Measurements from ENCODE around the gene AHCYL1.
A peak's percentile ranks its signal among the peaks of the same experiment; 100 is the strongest.
"Not testable (repeated sequence)": the region's sequence is repeated elsewhere in the genome, so short reads cannot be mapped to it uniquely, and the experiment has no call there.

AHCYL1 gene

GRCh38 chr1:109984456-109985246 is at the start of gene AHCYL1:
Gene AHCYL1 (plus strand): TSS chr1:109984765. CDS start chr1:109985053, 288 bp downstream.
- DNase-seq, result peak; percentile 99

DNA sequence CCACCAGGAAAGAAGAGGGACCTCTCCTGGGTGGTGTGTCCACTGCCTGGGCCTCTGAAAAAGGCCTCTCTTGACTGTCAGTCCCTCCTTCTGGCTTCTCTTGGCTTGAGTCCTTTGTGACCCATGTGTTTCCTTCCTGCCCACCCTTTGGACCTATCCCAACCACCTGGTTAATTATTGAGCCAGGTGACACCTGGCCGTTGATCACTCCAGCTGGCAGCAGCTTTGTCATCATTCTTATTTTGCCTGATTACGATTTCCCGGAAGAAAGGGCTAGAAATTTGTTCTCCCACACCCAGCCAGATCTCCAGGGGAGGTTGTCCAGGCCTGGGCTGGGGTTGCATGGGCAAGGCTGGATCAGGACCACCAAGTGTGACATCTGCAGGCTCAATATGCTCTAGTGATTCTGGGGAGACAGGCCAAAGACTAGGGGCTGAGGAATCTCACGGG is 49.1 kb upstream of the AHCYL1 start:
- peak; percentile 88 for DNase-seq

DNA sequence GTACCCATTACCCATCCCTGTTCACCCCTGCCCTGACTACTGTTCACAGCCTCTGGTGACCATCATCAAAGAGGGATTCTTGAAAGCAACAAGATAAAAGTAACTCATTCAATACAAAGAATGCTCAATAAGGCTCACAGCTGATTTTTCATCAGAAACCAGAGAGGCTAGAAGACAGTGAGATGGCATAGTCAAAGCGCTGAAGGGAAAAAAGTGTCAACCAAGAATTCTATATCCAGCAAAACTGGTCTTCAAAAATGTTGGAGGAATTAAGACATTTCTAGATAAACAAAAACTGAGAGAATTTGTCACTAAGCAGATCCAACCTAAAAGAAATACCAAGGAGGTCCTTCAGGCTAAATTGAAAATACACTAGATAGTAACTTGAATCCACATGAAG is 46.8 kb upstream of the AHCYL1 start:
- no peak for DNase-seq

DNA sequence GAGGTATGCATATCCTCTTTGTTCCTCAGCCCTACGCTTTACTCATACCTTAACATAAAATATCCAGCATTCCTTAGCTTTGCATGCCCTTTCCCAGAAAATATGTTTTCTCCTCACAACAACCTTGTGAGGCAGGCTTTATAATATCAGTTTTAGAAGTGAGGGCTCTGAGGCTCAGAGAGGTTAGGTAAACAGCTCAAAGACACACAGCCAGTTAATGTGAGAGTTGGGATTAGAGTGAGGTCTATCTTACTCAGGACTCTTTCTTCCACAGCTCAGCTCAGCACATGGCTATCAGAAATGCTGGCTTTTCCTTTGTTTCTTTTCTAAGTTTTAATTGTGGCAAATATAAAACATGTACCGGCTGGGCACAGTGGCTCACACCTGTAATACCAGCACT is 46.0 kb upstream of the AHCYL1 start:
- no peak for DNase-seq

- no peak for DNase-seq
Measured at GRCh38 chr1:109942434-109942833, 42.1 kb upstream of the AHCYL1 start.

- DNase-seq, result no peak
Measured at GRCh38 chr1:109944541-109944940, 40.0 kb upstream of the AHCYL1 start.

DNA sequence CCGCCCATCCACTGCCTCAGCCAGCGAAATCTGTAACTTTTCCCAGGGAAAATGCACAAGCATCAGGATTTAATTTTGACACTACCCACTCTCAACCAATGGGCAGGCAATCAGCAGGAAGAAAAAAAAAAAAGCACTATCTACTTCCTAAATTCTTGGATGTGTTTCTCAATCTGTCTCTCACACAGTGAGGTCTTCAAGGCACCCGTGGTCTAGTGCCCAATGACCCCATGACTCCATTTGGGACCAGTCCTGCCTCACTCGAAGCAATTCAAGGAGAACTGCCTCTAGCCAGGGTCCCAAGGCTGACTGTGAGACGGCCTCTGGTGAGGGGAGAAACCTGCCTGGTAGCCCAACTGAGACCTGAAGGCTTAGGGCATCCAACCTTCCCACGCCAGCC is 38.1 kb upstream of the AHCYL1 start:
- DNase-seq, result no peak

DNA sequence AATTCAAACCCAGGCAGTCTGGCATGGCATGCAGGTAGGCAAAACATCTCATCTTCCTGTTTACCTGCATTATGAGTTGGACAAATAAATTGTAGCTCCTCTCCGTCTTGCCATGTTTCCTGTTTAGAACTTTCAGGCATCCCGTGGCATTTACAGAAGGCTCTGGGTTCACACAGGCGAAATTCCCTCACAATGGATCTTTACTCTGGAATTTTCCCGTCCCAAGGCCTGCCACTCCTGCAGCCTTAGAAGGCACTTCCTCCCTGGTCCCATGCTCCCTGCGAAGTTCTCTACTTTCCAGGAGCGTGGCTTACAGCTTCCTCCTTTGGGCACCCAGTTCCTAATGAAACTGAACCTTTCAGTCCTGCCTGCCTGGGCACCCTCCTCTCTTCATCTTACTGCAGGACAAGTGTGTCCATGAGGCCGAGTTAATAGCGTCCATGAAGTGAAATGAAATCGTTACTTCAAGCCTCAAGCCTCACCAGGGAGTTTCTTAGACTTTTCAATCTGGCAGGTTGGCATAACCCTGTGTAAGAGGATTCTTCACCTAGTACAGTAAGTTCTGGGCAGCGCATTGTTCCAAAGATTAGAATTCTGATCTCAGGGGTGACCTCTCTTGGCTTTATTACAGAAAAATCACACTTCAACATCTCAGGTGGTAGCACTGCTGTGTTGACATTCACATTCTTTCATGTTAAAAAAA is 36.8 kb upstream of the AHCYL1 start:
- no peak for DNase-seq

DNA sequence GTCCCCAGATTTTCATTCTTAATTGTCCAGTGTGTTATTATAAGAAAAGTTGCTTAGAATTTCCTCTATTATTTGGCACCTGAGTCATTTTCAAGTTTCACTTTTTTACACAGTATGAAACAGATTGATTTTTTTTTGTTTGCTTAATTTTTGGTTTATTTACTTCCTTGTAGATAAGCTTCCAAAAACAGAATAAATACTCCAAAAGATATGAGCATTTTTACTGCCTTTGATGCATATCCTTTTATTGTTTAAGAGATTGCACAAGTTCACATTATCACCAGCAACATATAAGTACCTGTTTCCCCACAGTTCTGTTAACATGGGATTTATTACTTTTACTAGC is 36.3 kb upstream of the AHCYL1 start:
- DNase-seq, result no peak

GRCh38 chr1:109950038-109950437 is 34.5 kb upstream of the AHCYL1 start:
- DNase-seq, result no peak

GRCh38 chr1:109950509-109950908 is 34.1 kb upstream of the AHCYL1 start:
- DNase-seq, result no peak

DNA sequence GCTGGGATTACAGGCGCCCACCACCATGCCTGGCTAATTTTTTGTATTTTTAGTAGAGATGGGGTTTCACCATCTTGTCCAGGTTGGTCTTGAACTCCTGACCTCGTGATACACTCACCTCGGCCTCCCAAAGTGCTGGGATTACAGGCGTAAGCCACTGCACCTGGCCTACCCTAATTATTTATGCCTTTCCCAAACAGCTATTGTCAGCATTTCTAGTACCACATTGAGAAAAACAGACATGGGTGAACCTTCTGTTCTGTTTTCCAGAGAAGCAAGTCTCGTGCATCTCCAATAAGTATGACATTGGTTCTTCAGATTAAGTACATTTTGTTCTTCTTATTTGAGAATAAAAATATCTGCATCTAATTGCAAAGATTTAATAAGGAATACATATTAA is 33.1 kb upstream of the AHCYL1 start:
- not testable (repeated sequence) for DNase-seq

- no peak for DNase-seq
Measured at GRCh38 chr1:109954041-109954512, 30.5 kb upstream of the AHCYL1 start.

DNA sequence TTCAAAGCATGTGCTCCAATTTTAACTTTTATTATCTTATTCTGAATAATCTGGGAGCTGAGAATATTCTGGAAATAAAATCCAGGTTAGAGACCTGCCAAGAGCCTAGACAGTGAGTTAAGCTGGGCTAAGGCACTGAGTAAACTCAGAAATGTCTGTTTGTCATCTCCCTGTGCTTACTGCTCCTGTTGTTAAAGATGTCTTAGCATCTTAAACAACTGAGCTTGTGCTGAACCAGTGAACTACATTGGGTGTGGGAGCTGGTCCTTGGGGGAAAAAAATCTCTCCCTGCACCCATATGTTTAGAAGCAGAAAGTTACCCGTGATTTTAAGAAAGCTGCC is 25.0 kb upstream of the AHCYL1 start:
- DNase-seq, result no peak

DNA sequence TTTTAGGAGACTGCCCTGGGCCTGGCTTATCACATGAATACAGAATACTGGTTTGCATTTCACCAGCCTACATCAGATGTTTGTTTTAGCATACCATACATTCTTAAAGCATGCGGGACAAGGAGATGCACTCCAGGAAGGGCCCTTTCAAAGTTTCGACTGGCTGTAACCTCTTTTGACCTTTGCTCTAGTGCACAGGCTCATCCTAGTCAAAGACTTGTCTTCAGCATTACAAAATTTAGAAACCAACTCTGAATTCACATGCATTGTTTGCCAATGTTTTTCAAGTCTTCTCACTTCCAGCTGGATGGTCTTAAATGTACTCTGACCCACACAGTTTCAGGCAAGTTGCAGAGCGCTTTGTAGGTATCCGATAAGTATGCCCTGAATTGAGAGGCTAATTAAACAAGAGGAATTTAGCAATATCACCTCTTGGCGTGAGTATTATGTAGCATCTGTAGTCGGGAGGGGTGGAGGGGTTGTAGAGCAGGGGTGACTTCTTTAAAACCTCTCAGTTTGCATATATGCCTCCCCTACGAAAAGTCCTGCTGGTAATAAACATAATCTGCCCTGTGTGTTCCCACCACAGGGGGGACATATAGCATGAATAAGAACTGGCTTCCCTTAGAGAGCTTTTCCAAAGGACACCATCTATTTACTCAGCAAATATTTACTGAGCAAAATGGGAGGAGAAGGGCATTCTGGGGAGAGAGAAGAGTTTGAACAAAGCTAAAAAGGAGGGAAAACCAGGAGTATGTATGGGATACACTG is 24.4 kb upstream of the AHCYL1 start:
- DNase-seq, result peak; percentile 98

GRCh38 chr1:109960745-109961094 is 23.8 kb upstream of the AHCYL1 start:
- no peak for DNase-seq

- DNase-seq, result no peak
Measured at GRCh38 chr1:109963864-109964263, 20.7 kb upstream of the AHCYL1 start.

- no peak for DNase-seq
Measured at GRCh38 chr1:109969146-109969829, 15.3 kb upstream of the AHCYL1 start.

GRCh38 chr1:109969907-109970306 is 14.7 kb upstream of the AHCYL1 start:
- DNase-seq, result no peak

DNA sequence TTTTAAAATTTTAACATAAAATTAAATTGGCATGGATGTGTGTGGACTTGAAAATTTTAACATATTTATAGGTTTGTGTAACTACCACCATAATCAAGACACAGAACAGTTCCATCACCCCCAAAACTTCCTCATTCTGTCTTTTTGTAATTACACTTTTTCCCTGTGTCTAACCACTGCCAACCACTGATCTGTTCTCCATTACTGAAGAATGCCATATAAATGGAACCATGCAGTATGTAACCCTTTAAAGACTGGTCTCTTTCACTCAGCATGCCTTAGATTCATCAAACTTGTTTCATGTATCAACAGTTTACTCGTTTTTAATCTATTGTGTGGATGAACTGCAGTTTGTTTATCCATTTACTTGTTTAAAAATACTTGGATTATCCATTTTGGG is 13.0 kb upstream of the AHCYL1 start:
- no peak for DNase-seq

DNA sequence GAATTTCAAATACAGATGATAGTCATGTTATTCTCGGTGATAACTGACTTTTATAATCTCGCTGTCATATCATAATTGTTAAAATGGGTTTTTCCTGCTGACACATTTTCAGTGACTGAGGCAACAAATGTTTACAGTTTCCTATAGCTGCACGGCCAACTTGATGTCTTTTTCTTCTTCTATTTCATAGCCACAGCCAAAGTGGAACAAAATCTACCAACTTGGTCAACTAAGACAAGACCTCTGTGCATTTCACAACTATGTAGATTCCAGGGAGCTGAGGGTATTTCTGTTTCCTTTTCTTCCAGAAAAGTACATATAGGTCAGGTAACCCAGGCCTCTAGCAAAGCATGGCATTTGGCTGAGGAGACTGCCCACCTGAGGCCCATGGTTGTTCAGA is 10.4 kb upstream of the AHCYL1 start:
- DNase-seq, result no peak

DNA sequence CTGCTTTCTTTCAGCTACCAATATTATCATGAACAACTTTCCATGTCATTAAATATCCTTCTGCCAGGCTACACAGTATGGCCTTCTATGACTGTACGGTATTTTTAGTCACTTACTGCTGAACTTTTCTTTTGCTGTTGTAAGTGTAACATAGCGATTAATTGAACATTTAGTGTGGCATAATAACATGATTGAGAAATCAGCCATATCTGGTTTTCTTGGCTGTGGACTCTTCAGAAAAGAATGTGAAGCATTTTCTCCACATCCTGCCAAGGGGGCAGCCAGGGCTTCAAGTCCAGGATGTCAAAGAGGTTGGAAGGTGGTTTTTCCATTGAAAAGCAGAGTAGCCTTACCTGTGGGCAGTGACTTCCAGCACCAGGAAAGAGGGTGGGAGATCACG is 8.8 kb upstream of the AHCYL1 start:
- DNase-seq, result no peak

DNA sequence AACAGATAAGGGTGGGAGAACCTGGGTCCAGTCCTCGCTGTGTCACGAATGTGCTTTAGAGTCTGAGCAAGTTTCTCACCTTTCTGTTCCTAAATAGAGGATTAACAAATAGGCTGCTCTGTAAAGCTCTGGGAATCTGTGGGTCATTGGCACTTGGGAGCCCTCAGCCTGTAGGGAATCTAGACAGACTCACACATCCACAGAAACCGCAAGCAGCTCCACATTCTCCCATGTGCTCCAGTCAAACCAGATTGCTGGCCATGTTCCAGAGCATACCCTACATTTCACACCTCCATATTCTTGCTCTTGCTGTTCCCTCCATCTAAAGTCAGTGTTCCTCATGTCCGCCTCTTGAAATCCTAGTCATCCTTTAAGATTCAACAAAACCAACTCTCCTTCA is 7.8 kb upstream of the AHCYL1 start:
- DNase-seq, result no peak
